Keratinocyte (primary cell): ENCODE results near the gene BRAT1.

Experiments
- EZH2 ChIP-seq: IDR thresholded peaks from one replicate; pipeline ENCODE4 v1.6.1; 2012; ENCODE audit warnings: inconsistent platforms, mild to moderate bottlenecking, low read length, moderate library complexity
- TF ChIP-seq, protein P1 (sequence below), 3 experiments: IDR thresholded peaks in 1 of 3; conservative IDR thresholded peaks in 1 of 3; optimal IDR thresholded peaks in 1 of 3; 2 replicates in 2 of 3; 3 replicates in 1 of 3; pipeline versions ENCODE3 to v1.5.1; 2011; ENCODE audit warnings: low read length in 3 of 3, mild to moderate bottlenecking in 3 of 3, moderate library complexity in 2 of 3, control low read depth in 1 of 3, inconsistent platforms in 1 of 3; ENCODE audit not compliant: insufficient read depth in 2 of 3; ENCODE audit errors: extremely low read depth in 1 of 3

DNA sequence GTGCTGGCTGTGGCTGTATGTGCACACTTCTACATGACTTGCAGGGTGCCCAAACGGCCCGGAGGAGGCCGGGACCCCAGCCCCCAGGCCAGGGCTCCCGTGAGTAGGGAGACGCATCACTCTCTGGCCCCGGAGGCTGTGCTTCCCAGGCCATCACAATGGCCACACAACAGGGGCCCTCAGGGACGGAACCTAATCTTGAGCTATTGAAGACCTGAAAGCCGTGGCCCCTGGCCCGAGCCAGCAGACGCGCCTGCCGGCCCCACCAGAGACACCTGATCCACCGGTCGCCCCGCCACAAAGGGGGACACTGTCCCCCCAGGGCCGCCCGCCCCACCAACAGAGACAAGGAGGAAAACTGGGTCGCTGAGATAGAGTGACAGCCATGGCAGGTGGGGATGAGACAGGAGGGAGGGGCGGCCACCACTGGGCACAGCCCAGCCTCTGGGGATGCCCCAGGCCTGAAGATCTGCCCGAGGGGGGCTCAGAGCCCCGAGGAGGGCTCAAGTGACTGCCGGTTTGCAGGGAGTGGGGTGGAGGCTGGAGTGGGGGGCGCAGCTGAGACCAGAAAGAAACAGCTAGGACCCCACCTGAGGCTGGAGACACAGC lies 45.9 kb downstream of the BRAT1 start:
- TF ChIP-seq, protein P1, sequence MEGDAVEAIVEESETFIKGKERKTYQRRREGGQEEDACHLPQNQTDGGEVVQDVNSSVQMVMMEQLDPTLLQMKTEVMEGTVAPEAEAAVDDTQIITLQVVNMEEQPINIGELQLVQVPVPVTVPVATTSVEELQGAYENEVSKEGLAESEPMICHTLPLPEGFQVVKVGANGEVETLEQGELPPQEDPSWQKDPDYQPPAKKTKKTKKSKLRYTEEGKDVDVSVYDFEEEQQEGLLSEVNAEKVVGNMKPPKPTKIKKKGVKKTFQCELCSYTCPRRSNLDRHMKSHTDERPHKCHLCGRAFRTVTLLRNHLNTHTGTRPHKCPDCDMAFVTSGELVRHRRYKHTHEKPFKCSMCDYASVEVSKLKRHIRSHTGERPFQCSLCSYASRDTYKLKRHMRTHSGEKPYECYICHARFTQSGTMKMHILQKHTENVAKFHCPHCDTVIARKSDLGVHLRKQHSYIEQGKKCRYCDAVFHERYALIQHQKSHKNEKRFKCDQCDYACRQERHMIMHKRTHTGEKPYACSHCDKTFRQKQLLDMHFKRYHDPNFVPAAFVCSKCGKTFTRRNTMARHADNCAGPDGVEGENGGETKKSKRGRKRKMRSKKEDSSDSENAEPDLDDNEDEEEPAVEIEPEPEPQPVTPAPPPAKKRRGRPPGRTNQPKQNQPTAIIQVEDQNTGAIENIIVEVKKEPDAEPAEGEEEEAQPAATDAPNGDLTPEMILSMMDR (optimal IDR thresholded peaks at IDR 0.05 in 1 of 3, IDR thresholded peaks at IDR 0.05 in 1 of 3, conservative IDR thresholded peaks at IDR 0.05 in 1 of 3; ENCODE audit: extremely low read depth in 1 of 3, insufficient read depth in 2 of 3, low read length in 3 of 3) = no peak
- no peak for TF ChIP-seq EZH2
